Stimulated activated CD4-positive, alpha-beta T cell treated with anti-CD3 and anti-CD28 coated beads, Interleukin-1b, Interleukin-23, amount 100 ng/mL, for 24 hours (primary cell): ENCODE measurements around the gene LCP2.

ENCODE experiments used
- DNase-seq, 4 experiments: peaks; one replicate each; pipeline ENCODE4 v3.0.0-alpha.2; 2020; ENCODE audit warnings: low read depth in 4 of 4, low spot score in 1 of 4

Gene LCP2

GRCh38 chr5:170316937-170317336, 19.4 kb upstream of the LCP2 start:
- DNase-seq, result no peak

GRCh38 chr5:170315154-170315553, 17.6 kb upstream of the LCP2 start:
- DNase-seq, result no peak

- no peak for DNase-seq
Observed at GRCh38 chr5:170314541-170315095, 17.0 kb upstream of the LCP2 start.

GRCh38 chr5:170313816-170314215, 16.2 kb upstream of the LCP2 start:
- DNase-seq, result no peak

GRCh38 chr5:170313344-170313743, 15.8 kb upstream of the LCP2 start:
- no peak for DNase-seq

- DNase-seq, result peak in 3 of 4 experiments; percentile 35 to 57 (median 53)
Observed at GRCh38 chr5:170312666-170313065, 15.1 kb upstream of the LCP2 start.

GRCh38 chr5:170312301-170312595, 14.7 kb upstream of the LCP2 start:
- DNase-seq, result no peak

- DNase-seq, result no peak
Observed at GRCh38 chr5:170311511-170312300, 14.1 kb upstream of the LCP2 start.

- DNase-seq, result no peak
Observed at GRCh38 chr5:170310256-170310926, 12.8 kb upstream of the LCP2 start.

GRCh38 chr5:170308686-170309085, 11.1 kb upstream of the LCP2 start:
- no peak for DNase-seq

GRCh38 chr5:170307575-170308465, 10.2 kb upstream of the LCP2 start:
- no peak for DNase-seq

- DNase-seq, result no peak
Observed at GRCh38 chr5:170306381-170306831, 8.8 kb upstream of the LCP2 start.

- no peak for DNase-seq
Observed at GRCh38 chr5:170305646-170306025, 8.1 kb upstream of the LCP2 start.

GRCh38 chr5:170305016-170305645, 7.6 kb upstream of the LCP2 start:
- no peak for DNase-seq

GRCh38 chr5:170303549-170303948, 6.0 kb upstream of the LCP2 start:
- no peak for DNase-seq

GRCh38 chr5:170302653-170303501, 5.3 kb upstream of the LCP2 start:
- DNase-seq, result no peak

GRCh38 chr5:170301981-170302652, 4.5 kb upstream of the LCP2 start:
- DNase-seq, result no peak

GRCh38 chr5:170301149-170301548, 3.6 kb upstream of the LCP2 start:
- DNase-seq, result no peak

GRCh38 chr5:170300361-170301013, 2.9 kb upstream of the LCP2 start:
- DNase-seq, result no peak
